Panc1 (cell line): ENCODE data around the gene ELOVL4.

Source experiments
- CTCF ChIP-seq: fragments of 450-650 bp; IDR thresholded peaks from 2 replicates; pipeline ENCODE4 v1.5.1; 2017; ENCODE audit warnings: mild to moderate bottlenecking
- POLR2AphosphoS5 ChIP-seq: IDR thresholded peaks from 2 replicates; pipeline ENCODE4 v1.6.1; 2012; ENCODE audit warnings: mild to moderate bottlenecking, low read depth, low read length, moderate library complexity
- REST ChIP-seq, 2 experiments: IDR thresholded peaks; 2 replicates each; pipeline ENCODE4 v1.6.1; 2011 to 2012; ENCODE audit warnings: low read depth in 2 of 2, control low read depth in 1 of 2, low read length in 1 of 2, mild to moderate bottlenecking in 1 of 2, moderate library complexity in 1 of 2; ENCODE audit not compliant: insufficient read depth in 1 of 2
- SIN3A ChIP-seq: IDR thresholded peaks from 2 replicates; pipeline ENCODE4 v1.6.1; 2012; ENCODE audit warnings: low read depth, mild to moderate bottlenecking, low read length, moderate library complexity, borderline replicate concordance; ENCODE audit not compliant: insufficient read depth
- TCF7L2 ChIP-seq: IDR thresholded peaks from 2 replicates; pipeline ENCODE4 v1.6.1; 2011; ENCODE audit warnings: mild to moderate bottlenecking, low read depth, low read length, inconsistent platforms

GRCh38 chr6:79894939-79895338 is 52.4 kb downstream of the ELOVL4 start:
- no peak for TF ChIP-seq CTCF
- no peak for TF ChIP-seq POLR2AphosphoS5
- TF ChIP-seq REST (IDR thresholded peaks at IDR 0.05; ENCODE audit: insufficient read depth in 1 of 2, low read depth in 2 of 2, low read length in 1 of 2): no peak
- no peak for TF ChIP-seq SIN3A
- TF ChIP-seq TCF7L2: no peak
